ENCODE data around the gene MMP11. TPM values are rescaled to one million over a fixed set of nuclear protein-coding genes. Genes with fewer than 3 reads are reported as not detected.
A peak's percentile ranks its signal among the peaks of the same experiment; 100 is the strongest.

Gene MMP11
- total and polyA plus RNA-seq, 2 of the 13 experiments (the other 11 are each of a cell fraction or from before 2014, with no cell fraction given), result 8.9 to 28.6 TPM

GRCh38 chr22:23750714-23751440 is 21.8 kb upstream of the MMP11 start, which contains the start of gene ZNF70 (continued):
- TF ChIP-seq, protein P1, sequence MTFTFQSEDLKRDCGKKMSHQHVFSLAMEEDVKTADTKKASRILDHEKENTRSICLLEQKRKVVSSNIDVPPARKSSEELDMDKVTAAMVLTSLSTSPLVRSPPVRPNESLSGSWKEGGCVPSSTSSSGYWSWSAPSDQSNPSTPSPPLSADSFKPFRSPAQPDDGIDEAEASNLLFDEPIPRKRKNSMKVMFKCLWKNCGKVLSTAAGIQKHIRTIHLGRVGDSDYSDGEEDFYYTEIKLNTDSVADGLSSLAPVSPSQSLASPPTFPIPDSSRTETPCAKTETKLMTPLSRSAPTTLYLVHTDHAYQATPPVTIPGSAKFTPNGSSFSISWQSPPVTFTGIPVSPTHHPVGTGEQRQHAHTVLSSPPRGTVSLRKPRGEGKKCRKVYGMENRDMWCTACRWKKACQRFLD (CRISPR knock-in tag; IDR thresholded peaks at IDR 0.05; ENCODE audit: borderline replicate concordance), result peak; percentile 54; the same call in 1 of the 2 replicates
- TF ChIP-seq, protein P2, sequence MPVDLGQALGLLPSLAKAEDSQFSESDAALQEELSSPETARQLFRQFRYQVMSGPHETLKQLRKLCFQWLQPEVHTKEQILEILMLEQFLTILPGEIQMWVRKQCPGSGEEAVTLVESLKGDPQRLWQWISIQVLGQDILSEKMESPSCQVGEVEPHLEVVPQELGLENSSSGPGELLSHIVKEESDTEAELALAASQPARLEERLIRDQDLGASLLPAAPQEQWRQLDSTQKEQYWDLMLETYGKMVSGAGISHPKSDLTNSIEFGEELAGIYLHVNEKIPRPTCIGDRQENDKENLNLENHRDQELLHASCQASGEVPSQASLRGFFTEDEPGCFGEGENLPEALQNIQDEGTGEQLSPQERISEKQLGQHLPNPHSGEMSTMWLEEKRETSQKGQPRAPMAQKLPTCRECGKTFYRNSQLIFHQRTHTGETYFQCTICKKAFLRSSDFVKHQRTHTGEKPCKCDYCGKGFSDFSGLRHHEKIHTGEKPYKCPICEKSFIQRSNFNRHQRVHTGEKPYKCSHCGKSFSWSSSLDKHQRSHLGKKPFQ (CRISPR knock-in tag; IDR thresholded peaks at IDR 0.05; ENCODE audit: insufficient replicate concordance), result no peak
- TF ChIP-seq, protein P3, sequence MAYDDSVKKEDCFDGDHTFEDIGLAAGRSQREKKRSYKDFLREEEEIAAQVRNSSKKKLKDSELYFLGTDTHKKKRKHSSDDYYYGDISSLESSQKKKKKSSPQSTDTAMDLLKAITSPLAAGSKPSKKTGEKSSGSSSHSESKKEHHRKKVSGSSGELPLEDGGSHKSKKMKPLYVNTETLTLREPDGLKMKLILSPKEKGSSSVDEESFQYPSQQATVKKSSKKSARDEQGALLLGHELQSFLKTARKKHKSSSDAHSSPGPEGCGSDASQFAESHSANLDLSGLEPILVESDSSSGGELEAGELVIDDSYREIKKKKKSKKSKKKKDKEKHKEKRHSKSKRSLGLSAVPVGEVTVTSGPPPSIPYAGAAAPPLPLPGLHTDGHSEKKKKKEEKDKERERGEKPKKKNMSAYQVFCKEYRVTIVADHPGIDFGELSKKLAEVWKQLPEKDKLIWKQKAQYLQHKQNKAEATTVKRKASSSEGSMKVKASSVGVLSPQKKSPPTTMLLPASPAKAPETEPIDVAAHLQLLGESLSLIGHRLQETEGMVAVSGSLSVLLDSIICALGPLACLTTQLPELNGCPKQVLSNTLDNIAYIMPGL (CRISPR knock-in tag; IDR thresholded peaks at IDR 0.05; ENCODE audit: borderline replicate concordance in 1 of 2, low read depth in 1 of 2), result 0 out of 4 replicates have a peak, but pooled peaks of 1 of the 2 experiments have one; percentile 12
- TF ChIP-seq, protein P4, sequence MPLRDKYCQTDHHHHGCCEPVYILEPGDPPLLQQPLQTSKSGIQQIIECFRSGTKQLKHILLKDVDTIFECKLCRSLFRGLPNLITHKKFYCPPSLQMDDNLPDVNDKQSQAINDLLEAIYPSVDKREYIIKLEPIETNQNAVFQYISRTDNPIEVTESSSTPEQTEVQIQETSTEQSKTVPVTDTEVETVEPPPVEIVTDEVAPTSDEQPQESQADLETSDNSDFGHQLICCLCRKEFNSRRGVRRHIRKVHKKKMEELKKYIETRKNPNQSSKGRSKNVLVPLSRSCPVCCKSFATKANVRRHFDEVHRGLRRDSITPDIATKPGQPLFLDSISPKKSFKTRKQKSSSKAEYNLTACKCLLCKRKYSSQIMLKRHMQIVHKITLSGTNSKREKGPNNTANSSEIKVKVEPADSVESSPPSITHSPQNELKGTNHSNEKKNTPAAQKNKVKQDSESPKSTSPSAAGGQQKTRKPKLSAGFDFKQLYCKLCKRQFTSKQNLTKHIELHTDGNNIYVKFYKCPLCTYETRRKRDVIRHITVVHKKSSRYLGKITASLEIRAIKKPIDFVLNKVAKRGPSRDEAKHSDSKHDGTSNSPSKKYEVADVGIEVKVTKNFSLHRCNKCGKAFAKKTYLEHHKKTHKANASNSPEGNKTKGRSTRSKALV (CRISPR knock-in tag; IDR thresholded peaks at IDR 0.05), result peak; percentile 31; the same call in 1 of the 2 replicates
- TF ChIP-seq ZNF143 (CRISPR knock-in tag; IDR thresholded peaks at IDR 0.05) (no peak), ZNF776 (CRISPR knock-in tag; IDR thresholded peaks at IDR 0.05) (no peak), SATB2 (CRISPR knock-in tag; IDR thresholded peaks at IDR 0.05) (no peak; the same call in 1 of the 2 replicates), ZMYM4 (CRISPR knock-in tag; IDR thresholded peaks at IDR 0.05) (peak; percentile 64), ZNF556 (CRISPR knock-in tag; IDR thresholded peaks at IDR 0.05; ENCODE audit: borderline replicate concordance) (peak; percentile 55; the same call in 1 of the 2 replicates), ZNF775 (CRISPR knock-in tag; IDR thresholded peaks at IDR 0.05; ENCODE audit: borderline replicate concordance) (no peak), DNMT1 (CRISPR knock-in tag; IDR thresholded peaks at IDR 0.05) (no peak), SNAPC5 (CRISPR knock-in tag; IDR thresholded peaks at IDR 0.05; ENCODE audit: borderline replicate concordance) (no peak), USF2 (IDR thresholded peaks at IDR 0.05; ENCODE audit: low read depth, low read length) (no peak), USF2 (CRISPR knock-in tag; IDR thresholded peaks at IDR 0.05; ENCODE audit: borderline replicate concordance) (no peak), ZNF644 (CRISPR knock-in tag; IDR thresholded peaks at IDR 0.05; ENCODE audit: low read depth) (no peak), ZNF513 (CRISPR knock-in tag; conservative IDR thresholded peaks at IDR 0.05) (no peak), SNAPC2 (CRISPR knock-in tag; IDR thresholded peaks at IDR 0.05) (no peak)
